GM21717 (cell line): ENCODE measurements around the gene IL31RA.

Experiments
- ATAC-seq: cut with Tn5 transposase; IDR thresholded peaks from one replicate; pipeline ENCODE4 v1.9.1; 2021; ENCODE audit warnings: mild to moderate bottlenecking, moderate library complexity; ENCODE audit not compliant: unreplicated experiment

The IL31RA gene

GRCh38 chr5:55858104-55858503 is 6.9 kb downstream of the IL31RA start:
- no peak for ATAC-seq

GRCh38 chr5:55860288-55860687 is 9.1 kb downstream of the IL31RA start:
- no peak for ATAC-seq

- ATAC-seq: no peak
Observed at GRCh38 chr5:55860709-55861108, 9.6 kb downstream of the IL31RA start.

GRCh38 chr5:55864606-55865541 is 13.7 kb downstream of the IL31RA start:
- ATAC-seq: no peak

GRCh38 chr5:55865831-55866230 is 14.7 kb downstream of the IL31RA start:
- no peak for ATAC-seq

- ATAC-seq: no peak
Observed at GRCh38 chr5:55866485-55866884, 15.3 kb downstream of the IL31RA start.

GRCh38 chr5:55866934-55867333 is 15.8 kb downstream of the IL31RA start:
- ATAC-seq: no peak

GRCh38 chr5:55868846-55869245 is 17.7 kb downstream of the IL31RA start:
- ATAC-seq: no peak

- ATAC-seq: no peak
Observed at GRCh38 chr5:55869847-55870246, 18.7 kb downstream of the IL31RA start.

GRCh38 chr5:55873234-55873633 is 22.1 kb downstream of the IL31RA start:
- ATAC-seq: no peak

GRCh38 chr5:55877655-55878054 is 26.5 kb downstream of the IL31RA start:
- ATAC-seq: no peak

- no peak for ATAC-seq
Observed at GRCh38 chr5:55880453-55880852, 29.3 kb downstream of the IL31RA start.

- no peak for ATAC-seq
Observed at GRCh38 chr5:55885359-55885758, 34.2 kb downstream of the IL31RA start.

- no peak for ATAC-seq
Observed at GRCh38 chr5:55888205-55888604, 37.0 kb downstream of the IL31RA start.

- no peak for ATAC-seq
Observed at GRCh38 chr5:55892479-55892878, 41.3 kb downstream of the IL31RA start.

- ATAC-seq: no peak
Observed at GRCh38 chr5:55894135-55894534, 43.0 kb downstream of the IL31RA start.

- no peak for ATAC-seq
Observed at GRCh38 chr5:55895346-55895745, 44.2 kb downstream of the IL31RA start.

GRCh38 chr5:55896238-55896637 is 45.1 kb downstream of the IL31RA start:
- no peak for ATAC-seq

- no peak for ATAC-seq
Observed at GRCh38 chr5:55896663-55897062, 45.5 kb downstream of the IL31RA start.

- no peak for ATAC-seq
Observed at GRCh38 chr5:55897206-55897894, 46.2 kb downstream of the IL31RA start.

GRCh38 chr5:55897905-55898304 is 46.7 kb downstream of the IL31RA start:
- ATAC-seq: no peak

GRCh38 chr5:55899344-55899743 is 48.2 kb downstream of the IL31RA start:
- no peak for ATAC-seq
